A549 treated with dexamethasone at 1 μM for 4 hours (cell line): ENCODE measurements around the gene MSMO1. TPM values are rescaled to one million over a fixed set of nuclear protein-coding genes. Genes with fewer than 3 reads are reported as not detected.

ENCODE experiments used
- total RNA-seq: library from RNA; stranded (reverse); fragments of 200-300 nt; extraction: Qiagen RNA extraction; gene quantifications from 5 replicates; pipeline ENCODE4 v1.2.3, GENCODE V29; 2022

Gene MSMO1
- total RNA-seq = 17.1 to 24.1 TPM (median 20.8 TPM) in 5 replicates

DNA sequence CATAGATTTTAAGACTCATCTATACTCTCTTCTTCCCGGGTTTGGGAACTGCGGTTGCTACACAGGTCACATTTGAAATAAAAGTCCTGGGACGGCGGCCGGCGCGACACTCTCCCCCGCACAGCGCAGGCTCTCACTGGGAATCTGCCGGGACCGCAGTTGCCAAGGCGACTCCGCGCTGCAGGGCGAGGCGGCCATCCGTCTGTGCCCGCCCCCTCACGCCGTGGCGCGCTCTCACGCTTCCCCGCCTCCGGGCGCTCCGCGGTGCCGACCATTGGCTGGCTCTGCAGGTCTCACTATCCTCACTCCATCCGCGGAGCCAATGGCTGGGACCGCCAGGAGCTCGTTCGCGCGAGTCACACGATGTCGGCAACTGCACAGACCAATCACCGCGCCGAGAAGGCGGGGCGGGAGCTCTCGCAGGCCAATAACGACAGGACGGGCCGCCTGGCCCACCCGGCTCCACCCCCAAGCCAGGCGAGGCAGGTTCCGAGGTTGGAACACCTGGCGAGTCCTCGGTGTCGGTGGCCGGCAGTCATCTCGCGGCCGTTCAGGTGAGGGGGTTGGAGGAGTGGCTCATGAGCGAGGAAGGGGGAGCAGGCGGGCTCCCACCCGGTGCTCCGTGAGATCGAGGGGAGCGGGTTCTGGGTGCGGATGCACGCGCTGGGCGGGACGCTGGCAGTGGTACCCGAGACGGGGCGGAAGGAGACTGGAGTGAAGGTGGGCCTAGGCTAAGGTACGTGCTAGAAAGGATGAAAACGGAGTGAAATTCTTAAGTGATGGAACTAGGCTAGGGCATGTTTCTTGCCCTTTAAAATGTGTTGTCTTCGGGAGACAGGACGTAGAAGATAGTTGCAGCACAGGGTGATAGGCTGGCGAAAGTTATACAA, at the start of gene MSMO1:
Gene MSMO1, plus strand, starts transcription at position 459 of the 890 bp plus-strand sequence. CDS start 5,702 bp downstream, outside the sequence.

DNA sequence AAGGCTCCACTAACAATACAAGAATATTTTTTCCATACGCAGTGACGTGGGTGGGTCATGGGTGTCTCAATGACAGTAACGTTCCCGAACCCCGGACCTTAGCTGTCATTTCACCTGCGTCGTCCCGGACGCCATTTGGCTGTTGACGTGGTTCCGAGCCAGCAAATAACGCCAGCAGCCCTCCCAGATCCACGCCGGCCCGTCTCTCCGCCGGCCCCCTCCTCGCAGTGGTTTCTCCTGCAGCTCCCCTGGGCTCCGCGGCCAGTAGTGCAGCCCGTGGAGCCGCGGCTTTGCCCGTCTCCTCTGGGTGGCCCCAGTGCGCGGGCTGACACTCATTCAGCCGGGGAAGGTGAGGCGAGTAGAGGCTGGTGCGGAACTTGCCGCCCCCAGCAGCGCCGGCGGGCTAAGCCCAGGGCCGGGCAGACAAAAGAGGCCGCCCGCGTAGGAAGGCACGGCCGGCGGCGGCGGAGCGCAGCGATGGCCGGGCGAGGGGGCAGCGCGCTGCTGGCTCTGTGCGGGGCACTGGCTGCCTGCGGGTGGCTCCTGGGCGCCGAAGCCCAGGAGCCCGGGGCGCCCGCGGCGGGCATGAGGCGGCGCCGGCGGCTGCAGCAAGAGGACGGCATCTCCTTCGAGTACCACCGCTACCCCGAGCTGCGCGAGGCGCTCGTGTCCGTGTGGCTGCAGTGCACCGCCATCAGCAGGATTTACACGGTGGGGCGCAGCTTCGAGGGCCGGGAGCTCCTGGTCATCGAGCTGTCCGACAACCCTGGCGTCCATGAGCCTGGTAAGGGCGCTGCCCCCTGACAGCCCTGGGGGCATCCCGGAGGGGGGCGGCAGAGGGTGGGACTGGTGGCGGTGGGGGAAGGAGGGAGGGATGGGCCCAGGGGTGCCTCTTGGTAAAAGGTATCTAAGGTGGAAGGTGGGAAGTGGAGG, 51.5 kb downstream of the MSMO1 start, which contains the start of gene CPE:
Gene CPE, plus strand, starts transcription at position 264 of the 933 bp plus-strand sequence. Its CDS starts 214 bp downstream, at position 478.

Other genes starting within 250 kb of the MSMO1 start
- 8.8 to 10.9 TPM (median 8.9 TPM) in 5 replicates for gene TMEM192, start 214.8 kb upstream of the MSMO1 start, total RNA-seq
- gene KLHL2, start 120.1 kb upstream of the MSMO1 start, total RNA-seq = 15.5 to 19.4 TPM (median 18.4 TPM) in 5 replicates
- 1.5 to 2.1 TPM (median 2.0 TPM) in 5 replicates for gene CPE, start 51.3 kb downstream of the MSMO1 start, total RNA-seq